SU-DHL-6 (cell line): Measurements from ENCODE around the gene GFRA4.

Experiments
- CTCF ChIP-seq: fragments of 200-600 bp; sonication (generic); IDR thresholded peaks from one replicate; pipeline ENCODE4 v1.5.1; 2017; ENCODE audit warnings: antibody characterized with exemption, mild to moderate bottlenecking, low read length, moderate library complexity; ENCODE audit not compliant: insufficient read depth, poor library complexity, severe bottlenecking
- EZH2phosphoT487 ChIP-seq: fragments of 200-600 bp; sonication (generic), shearing (Covaris generic); conservative IDR thresholded peaks from 2 replicates; pipeline ENCODE4 v1.6.1; 2018; ENCODE audit warnings: mild to moderate bottlenecking, antibody characterized with exemption, low read length, moderate library complexity, mixed read lengths

GRCh38 chr20:3693376-3693775, 30.2 kb upstream of the GFRA4 start:
- TF ChIP-seq CTCF (no peak), EZH2phosphoT487 (no peak)
